HepG2 (cell line): ENCODE results near the gene CDK5RAP1. TPM values are rescaled to one million over a fixed set of nuclear protein-coding genes. Genes with fewer than 3 reads are reported as not detected.

Source experiments
- IKZF1 ChIP-seq: fragments of 450-650 bp; IDR thresholded peaks from 2 replicates; pipeline ENCODE4 v1.7.1; 2016
- IKZF4 ChIP-seq: sonication (generic); formaldehyde crosslinking; IDR thresholded peaks from 2 replicates; pipeline ENCODE4 v1.5.1; 2020; ENCODE audit warnings: borderline replicate concordance, mild to moderate bottlenecking, low read depth, missing genetic modification reagents; ENCODE audit errors: not compliant biosample characterization
- KAT2B ChIP-seq: fragments of 150-350 bp; IDR thresholded peaks from 2 replicates; pipeline ENCODE4 v1.6.1; 2014; ENCODE audit warnings: low read depth, low read length, borderline replicate concordance
- KDM3A ChIP-seq: IDR thresholded peaks from 2 replicates; pipeline ENCODE4 v1.6.1; 2018; ENCODE audit warnings: low read depth, missing compliant biosample characterization
- KMT2A ChIP-seq: sonication (generic); formaldehyde crosslinking; IDR thresholded peaks from 2 replicates; pipeline ENCODE4 v1.4.0; 2020; ENCODE audit warnings: missing genetic modification reagents
- SIN3B ChIP-seq: fragments of 150-350 bp; IDR thresholded peaks from 2 replicates; pipeline ENCODE4 v1.6.1; 2014; ENCODE audit warnings: low read length
- SOX5 ChIP-seq: IDR thresholded peaks from 2 replicates; pipeline ENCODE4 v1.6.1; 2016; ENCODE audit warnings: borderline replicate concordance
- TCF7 ChIP-seq: sonication (generic); IDR thresholded peaks from 2 replicates; pipeline ENCODE4 v1.6.1; 2016; ENCODE audit warnings: antibody characterized with exemption, low read depth
- ZNF253 ChIP-seq: sonication (generic); formaldehyde crosslinking; IDR thresholded peaks from 2 replicates; pipeline ENCODE4 v1.8.0; 2022; ENCODE audit warnings: mild to moderate bottlenecking, missing genetic modification reagents, borderline replicate concordance
- ZNF296 ChIP-seq: sonication (generic); formaldehyde crosslinking; conservative IDR thresholded peaks from 2 replicates; pipeline ENCODE4 v1.5.0; 2020; ENCODE audit warnings: mild to moderate bottlenecking, missing genetic modification reagents
- ZNF335 ChIP-seq: sonication (generic); formaldehyde crosslinking; IDR thresholded peaks from 2 replicates; pipeline ENCODE4 v1.4.0; 2020; ENCODE audit warnings: missing genetic modification reagents
- ZNF543 ChIP-seq: sonication (generic); formaldehyde crosslinking; IDR thresholded peaks from 2 replicates; pipeline ENCODE4 v1.4.0; 2020; ENCODE audit warnings: mild to moderate bottlenecking, missing genetic modification reagents
- ZNF761 ChIP-seq: sonication (generic); formaldehyde crosslinking; conservative IDR thresholded peaks from 2 replicates; pipeline ENCODE4 v1.4.0; 2020; ENCODE audit warnings: mild to moderate bottlenecking, missing genetic modification reagents
- ZNF839 ChIP-seq: sonication (generic); formaldehyde crosslinking; IDR thresholded peaks from 2 replicates; pipeline ENCODE4 v1.4.0; 2020; ENCODE audit warnings: missing genetic modification reagents, mild to moderate bottlenecking, borderline replicate concordance
- polyA plus RNA-seq, 8 experiments: library from polyadenylated mRNA; depleted of rRNA in 3 of 8; stranded (reverse) in 7 of 8; unstranded in 1 of 8; fragments of >200 nt; fragmentation: Illumina TruSeq in 4 of 8; extraction: Trizol in 4 of 8; gene quantifications; 2 replicates each; pipeline versions ENCODE4 v1.2.1 to v1.2.3, GENCODE V29; 2011 to 2016; ENCODE audit warnings: low read depth in 4 of 8, missing spikeins in 1 of 8, mixed read lengths in 1 of 8; ENCODE audit not compliant: insufficient read depth in 1 of 8
- total RNA-seq, 5 experiments: library from RNA; depleted of rRNA; stranded (reverse); fragments of >200 nt; fragmentation: Illumina TruSeq; extraction: Trizol; gene quantifications; 2 replicates each; pipeline ENCODE4 v1.2.3, GENCODE V29; 2016; ENCODE audit warnings: low read depth in 1 of 5
- TF ChIP-seq, protein P1 (sequence below): sonication (generic); formaldehyde crosslinking; IDR thresholded peaks from 2 replicates; pipeline ENCODE4 v1.8.0; 2022; ENCODE audit warnings: low read depth, missing genetic modification reagents
- TF ChIP-seq, protein P2 (sequence below): sonication (generic); formaldehyde crosslinking; IDR thresholded peaks from 2 replicates; pipeline ENCODE4 v1.9.0; 2022; ENCODE audit warnings: low read depth, missing genetic modification reagents
- TF ChIP-seq, protein P3 (sequence below): sonication (generic); formaldehyde crosslinking; IDR thresholded peaks from 2 replicates; pipeline ENCODE4 v1.8.1; 2022; ENCODE audit warnings: low read depth, mild to moderate bottlenecking, missing genetic modification reagents
- TF ChIP-seq, protein P4 (sequence below): sonication (generic); formaldehyde crosslinking; conservative IDR thresholded peaks from 2 replicates; pipeline ENCODE4 v1.8.1; 2023; ENCODE audit warnings: missing genetic modification reagents
- TF ChIP-seq, protein P5 (sequence below): IDR thresholded peaks from 2 replicates; pipeline ENCODE4 v1.6.1; 2016; ENCODE audit warnings: missing compliant biosample characterization, missing genetic modification reagents, borderline replicate concordance

Gene CDK5RAP1
- total and polyA plus RNA-seq, 2 of the 13 experiments (the other 11 are each of a cell fraction or from before 2014, with no cell fraction given), result 53.6 to 98.2 TPM

DNA sequence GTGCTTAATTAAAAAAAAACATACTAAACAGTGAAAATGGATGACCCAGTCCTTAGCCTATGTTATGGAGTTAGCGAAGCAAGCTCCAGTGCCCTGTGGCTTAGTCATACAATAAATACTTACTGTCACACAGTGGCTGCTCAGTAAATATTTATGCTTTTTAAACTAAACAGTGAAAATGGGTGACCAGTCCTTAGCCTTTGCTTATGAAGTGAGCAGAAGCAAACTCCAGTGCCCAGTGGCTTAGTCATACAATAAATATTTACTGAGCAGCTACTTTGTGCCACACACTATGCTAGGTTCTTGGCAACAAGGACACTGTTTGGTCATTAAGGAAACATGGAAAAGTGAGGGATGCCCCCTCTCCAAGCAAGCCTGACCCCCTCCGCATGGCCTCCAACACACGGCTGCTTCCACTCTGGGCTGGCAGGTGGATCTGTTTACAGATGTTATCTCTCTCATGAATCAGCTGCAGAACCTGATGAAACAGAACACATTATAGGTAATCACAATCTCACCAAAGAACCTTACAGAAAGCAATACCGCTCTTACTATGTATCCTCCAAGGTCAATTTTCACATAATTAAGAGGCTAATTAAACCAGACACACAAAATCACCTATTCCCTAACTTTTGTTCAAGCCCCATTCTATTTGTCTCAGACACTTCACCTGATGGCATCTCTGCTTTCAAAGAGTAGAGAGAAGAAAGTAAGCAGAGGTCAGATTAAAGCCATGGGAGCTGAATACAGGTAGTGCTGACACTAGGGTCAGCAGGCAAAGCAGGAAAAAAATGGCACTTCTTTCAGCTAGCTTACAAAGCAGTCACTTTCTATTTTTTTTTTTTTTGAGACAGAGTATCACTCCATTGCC is 27.3 kb downstream of the CDK5RAP1 start (continued):
- TF ChIP-seq, protein P1, sequence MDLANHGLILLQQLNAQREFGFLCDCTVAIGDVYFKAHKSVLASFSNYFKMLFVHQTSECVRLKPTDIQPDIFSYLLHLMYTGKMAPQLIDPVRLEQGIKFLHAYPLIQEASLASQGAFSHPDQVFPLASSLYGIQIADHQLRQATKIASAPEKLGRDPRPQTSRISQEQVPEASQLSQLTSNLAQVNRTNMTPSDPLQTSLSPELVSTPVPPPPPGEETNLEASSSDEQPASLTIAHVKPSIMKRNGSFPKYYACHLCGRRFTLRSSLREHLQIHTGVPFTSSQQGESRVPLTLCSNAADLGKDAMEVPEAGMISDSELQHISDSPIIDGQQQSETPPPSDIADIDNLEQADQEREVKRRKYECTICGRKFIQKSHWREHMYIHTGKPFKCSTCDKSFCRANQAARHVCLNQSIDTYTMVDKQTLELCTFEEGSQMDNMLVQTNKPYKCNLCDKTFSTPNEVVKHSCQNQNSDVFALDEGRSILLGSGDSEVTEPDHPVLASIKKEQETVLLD (CRISPR knock-in tag), result no peak
- TF ChIP-seq ZNF296 (CRISPR knock-in tag), result no peak
- TF ChIP-seq, protein P2, sequence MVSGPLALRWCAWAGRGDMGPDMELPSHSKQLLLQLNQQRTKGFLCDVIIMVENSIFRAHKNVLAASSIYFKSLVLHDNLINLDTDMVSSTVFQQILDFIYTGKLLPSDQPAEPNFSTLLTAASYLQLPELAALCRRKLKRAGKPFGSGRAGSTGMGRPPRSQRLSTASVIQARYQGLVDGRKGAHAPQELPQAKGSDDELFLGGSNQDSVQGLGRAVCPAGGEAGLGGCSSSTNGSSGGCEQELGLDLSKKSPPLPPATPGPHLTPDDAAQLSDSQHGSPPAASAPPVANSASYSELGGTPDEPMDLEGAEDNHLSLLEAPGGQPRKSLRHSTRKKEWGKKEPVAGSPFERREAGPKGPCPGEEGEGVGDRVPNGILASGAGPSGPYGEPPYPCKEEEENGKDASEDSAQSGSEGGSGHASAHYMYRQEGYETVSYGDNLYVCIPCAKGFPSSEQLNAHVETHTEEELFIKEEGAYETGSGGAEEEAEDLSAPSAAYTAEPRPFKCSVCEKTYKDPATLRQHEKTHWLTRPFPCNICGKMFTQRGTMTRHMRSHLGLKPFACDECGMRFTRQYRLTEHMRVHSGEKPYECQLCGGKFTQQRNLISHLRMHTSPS (CRISPR knock-in tag), result peak; percentile 100
- peak; percentile 95 for TF ChIP-seq KDM3A (CRISPR knock-in tag)
- peak; percentile 53; the same call in 1 of the 2 replicates for TF ChIP-seq KMT2A
- no peak for TF ChIP-seq IKZF4 (CRISPR knock-in tag)
- TF ChIP-seq, protein P3, sequence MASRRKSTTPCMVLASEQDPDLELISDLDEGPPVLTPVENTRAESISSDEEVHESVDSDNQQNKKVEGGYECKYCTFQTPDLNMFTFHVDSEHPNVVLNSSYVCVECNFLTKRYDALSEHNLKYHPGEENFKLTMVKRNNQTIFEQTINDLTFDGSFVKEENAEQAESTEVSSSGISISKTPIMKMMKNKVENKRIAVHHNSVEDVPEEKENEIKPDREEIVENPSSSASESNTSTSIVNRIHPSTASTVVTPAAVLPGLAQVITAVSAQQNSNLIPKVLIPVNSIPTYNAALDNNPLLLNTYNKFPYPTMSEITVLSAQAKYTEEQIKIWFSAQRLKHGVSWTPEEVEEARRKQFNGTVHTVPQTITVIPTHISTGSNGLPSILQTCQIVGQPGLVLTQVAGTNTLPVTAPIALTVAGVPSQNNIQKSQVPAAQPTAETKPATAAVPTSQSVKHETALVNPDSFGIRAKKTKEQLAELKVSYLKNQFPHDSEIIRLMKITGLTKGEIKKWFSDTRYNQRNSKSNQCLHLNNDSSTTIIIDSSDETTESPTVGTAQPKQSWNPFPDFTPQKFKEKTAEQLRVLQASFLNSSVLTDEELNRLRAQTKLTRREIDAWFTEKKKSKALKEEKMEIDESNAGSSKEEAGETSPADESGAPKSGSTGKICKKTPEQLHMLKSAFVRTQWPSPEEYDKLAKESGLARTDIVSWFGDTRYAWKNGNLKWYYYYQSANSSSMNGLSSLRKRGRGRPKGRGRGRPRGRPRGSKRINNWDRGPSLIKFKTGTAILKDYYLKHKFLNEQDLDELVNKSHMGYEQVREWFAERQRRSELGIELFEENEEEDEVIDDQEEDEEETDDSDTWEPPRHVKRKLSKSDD, result peak; percentile 19; the same call in 1 of the 2 replicates
- TF ChIP-seq ZNF761, result no peak
- TF ChIP-seq ZNF335 (CRISPR knock-in tag), result peak; percentile 78; the same call in 1 of the 2 replicates
- TF ChIP-seq SOX5 (CRISPR knock-in tag), result peak; percentile 97; the same call in 1 of the 2 replicates
- no peak for TF ChIP-seq ZNF839 (CRISPR knock-in tag)
- TF ChIP-seq, protein P4, sequence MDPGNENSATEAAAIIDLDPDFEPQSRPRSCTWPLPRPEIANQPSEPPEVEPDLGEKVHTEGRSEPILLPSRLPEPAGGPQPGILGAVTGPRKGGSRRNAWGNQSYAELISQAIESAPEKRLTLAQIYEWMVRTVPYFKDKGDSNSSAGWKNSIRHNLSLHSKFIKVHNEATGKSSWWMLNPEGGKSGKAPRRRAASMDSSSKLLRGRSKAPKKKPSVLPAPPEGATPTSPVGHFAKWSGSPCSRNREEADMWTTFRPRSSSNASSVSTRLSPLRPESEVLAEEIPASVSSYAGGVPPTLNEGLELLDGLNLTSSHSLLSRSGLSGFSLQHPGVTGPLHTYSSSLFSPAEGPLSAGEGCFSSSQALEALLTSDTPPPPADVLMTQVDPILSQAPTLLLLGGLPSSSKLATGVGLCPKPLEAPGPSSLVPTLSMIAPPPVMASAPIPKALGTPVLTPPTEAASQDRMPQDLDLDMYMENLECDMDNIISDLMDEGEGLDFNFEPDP (CRISPR knock-in tag), result no peak
- TF ChIP-seq, protein P5, sequence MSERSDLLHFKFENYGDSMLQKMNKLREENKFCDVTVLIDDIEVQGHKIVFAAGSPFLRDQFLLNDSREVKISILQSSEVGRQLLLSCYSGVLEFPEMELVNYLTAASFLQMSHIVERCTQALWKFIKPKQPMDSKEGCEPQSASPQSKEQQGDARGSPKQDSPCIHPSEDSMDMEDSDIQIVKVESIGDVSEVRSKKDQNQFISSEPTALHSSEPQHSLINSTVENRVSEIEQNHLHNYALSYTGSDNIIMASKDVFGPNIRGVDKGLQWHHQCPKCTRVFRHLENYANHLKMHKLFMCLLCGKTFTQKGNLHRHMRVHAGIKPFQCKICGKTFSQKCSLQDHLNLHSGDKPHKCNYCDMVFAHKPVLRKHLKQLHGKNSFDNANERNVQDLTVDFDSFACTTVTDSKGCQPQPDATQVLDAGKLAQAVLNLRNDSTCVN (CRISPR knock-in tag), result peak; percentile 92
- TF ChIP-seq ZNF253 (CRISPR knock-in tag), result no peak
- TF ChIP-seq ZNF543 (CRISPR knock-in tag), result no peak
- TF ChIP-seq IKZF1, result no peak
- no peak for TF ChIP-seq SIN3B
- no peak for TF ChIP-seq KAT2B
- peak; percentile 82 for TF ChIP-seq TCF7
